Liver (tissue), 9 donors: Measurements from ENCODE around the gene TBL2. TPM values are rescaled to one million over a fixed set of nuclear protein-coding genes. Genes with fewer than 3 reads are reported as not detected.
A peak's percentile ranks its signal among the peaks of the same experiment; 100 is the strongest.

ENCODE experiments used
- DNase-seq: peaks from one replicate; pipeline ENCODE4 v3.0.0-alpha.2; 2017; ENCODE audit warnings: low spot score
- H3K27ac ChIP-seq, 2 donors: one replicate each; pipeline ENCODE4 v1.7.0; 2013; ENCODE audit warnings: inconsistent platforms in 2 of 2, low read length in 2 of 2, control low read depth in 1 of 2, low read depth in 1 of 2, mild to moderate bottlenecking in 1 of 2
- H3K27me3 ChIP-seq, 4 donors: one replicate each; pipeline versions ENCODE4 v1.6.1 to v1.7.0; 2013; ENCODE audit warnings: low read length in 3 of 4, inconsistent platforms in 1 of 4, mild to moderate bottlenecking in 1 of 4, moderate library complexity in 1 of 4; ENCODE audit not compliant: control insufficient read depth in 4 of 4, insufficient read depth in 4 of 4
- H3K36me3 ChIP-seq, 4 donors: one replicate each; pipeline versions ENCODE4 v1.6.1 to v1.7.0; 2013; ENCODE audit warnings: low read length in 3 of 4, mild to moderate bottlenecking in 3 of 4, low read depth in 1 of 4, moderate library complexity in 1 of 4; ENCODE audit not compliant: control insufficient read depth in 4 of 4, insufficient read depth in 3 of 4
- H3K4me1 ChIP-seq, 4 donors: one replicate each; pipeline versions ENCODE4 v1.6.1 to v1.7.0; 2013; ENCODE audit warnings: low read length in 3 of 4, mild to moderate bottlenecking in 3 of 4, moderate library complexity in 1 of 4; ENCODE audit not compliant: control insufficient read depth in 4 of 4, insufficient read depth in 4 of 4
- H3K4me3 ChIP-seq, 3 donors: one replicate each; pipeline versions ENCODE4 v1.6.1 to v1.7.0; 2013; ENCODE audit warnings: low read length in 3 of 3, control low read depth in 1 of 3, low read depth in 1 of 3, mild to moderate bottlenecking in 1 of 3
- H3K9ac ChIP-seq, 2 donors: one replicate each; pipeline ENCODE4 v1.7.0; 2013; ENCODE audit warnings: low read length in 2 of 2, mild to moderate bottlenecking in 2 of 2, moderate library complexity in 2 of 2, control low read depth in 1 of 2, low read depth in 1 of 2
- H3K9me3 ChIP-seq, 4 donors: one replicate each; pipeline versions ENCODE4 v1.6.1 to v1.7.0; 2013; ENCODE audit warnings: low read length in 3 of 4; ENCODE audit not compliant: control insufficient read depth in 4 of 4
- EGR1 ChIP-seq, 2 donors: IDR thresholded peaks; 2 replicates each; pipeline ENCODE4 v1.6.1; 2016 to 2018; ENCODE audit warnings: antibody characterized with exemption in 2 of 2, low read depth in 2 of 2
- FOXA1 ChIP-seq: IDR thresholded peaks from 2 replicates; pipeline ENCODE4 v1.6.1; 2016; ENCODE audit warnings: antibody characterized with exemption
- FOXA2 ChIP-seq: IDR thresholded peaks from 2 replicates; pipeline ENCODE4 v1.6.1; 2016; ENCODE audit warnings: antibody characterized with exemption
- GABPA ChIP-seq, 2 donors: IDR thresholded peaks in 1 of 2; conservative IDR thresholded peaks in 1 of 2; 2 replicates each; pipeline ENCODE4 v1.6.1; 2016; ENCODE audit warnings: antibody characterized with exemption in 2 of 2, mild to moderate bottlenecking in 1 of 2, moderate library complexity in 1 of 2
- HNF4A ChIP-seq, 2 donors: conservative IDR thresholded peaks; 2 replicates each; pipeline ENCODE4 v1.6.1; 2016; ENCODE audit warnings: antibody characterized with exemption in 2 of 2, mild to moderate bottlenecking in 2 of 2
- HNF4G ChIP-seq: IDR thresholded peaks from 2 replicates; pipeline ENCODE4 v1.6.1; 2016; ENCODE audit warnings: antibody characterized with exemption
- RAD21 ChIP-seq, 2 donors: IDR thresholded peaks; 2 replicates each; pipeline ENCODE4 v1.6.1; 2016; ENCODE audit warnings: antibody characterized with exemption in 2 of 2, mild to moderate bottlenecking in 2 of 2
- RXRA ChIP-seq, 2 donors: IDR thresholded peaks; 2 replicates each; pipeline ENCODE4 v1.6.1; 2017 to 2018; ENCODE audit warnings: antibody characterized with exemption in 2 of 2, mild to moderate bottlenecking in 1 of 2
- SP1 ChIP-seq: IDR thresholded peaks from 2 replicates; pipeline ENCODE4 v1.6.1; 2018; ENCODE audit warnings: antibody characterized with exemption, mild to moderate bottlenecking
- TAF1 ChIP-seq: conservative IDR thresholded peaks from 2 replicates; pipeline ENCODE4 v1.6.1; 2016; ENCODE audit warnings: antibody characterized with exemption, mild to moderate bottlenecking
- YY1 ChIP-seq: IDR thresholded peaks from 2 replicates; pipeline ENCODE4 v1.6.1; 2016; ENCODE audit warnings: antibody characterized with exemption, mild to moderate bottlenecking
- WGBS: extraction: QIAGEN DNeasy Blood & Tissue Kit; methylation state at CpG from one replicate; pipeline ENCODE4 v1.1.7; 2013; 5-methylcytosine and 5-hydroxymethylcytosine counted together
- polyA plus RNA-seq, 2 donors: library from polyadenylated mRNA; stranded (reverse) in 1 of 2; unstranded in 1 of 2; fragments of 200-250 nt in 1 of 2; fragments of >200 nt in 1 of 2; fragmentation: Nextera tagmentation in 1 of 2; extraction: Ambion mirVana in 1 of 2; gene quantifications; one replicate each; pipeline versions ENCODE4 v1.2.1 to v1.2.3, GENCODE V29; 2013 to 2015
- total RNA-seq, 2 donors: library from RNA; depleted of rRNA; stranded (reverse); fragments of >200 nt; gene quantifications; one replicate each; pipeline ENCODE4 v1.2.3, GENCODE V29; 2014
- TF ChIP-seq, protein P1 (sequence below): IDR thresholded peaks from 2 replicates; pipeline ENCODE4 v1.6.1; 2016; ENCODE audit warnings: antibody characterized with exemption, mild to moderate bottlenecking
- TF ChIP-seq, protein P2 (sequence below): IDR thresholded peaks from 2 replicates; pipeline ENCODE4 v1.6.1; 2016; ENCODE audit warnings: antibody characterized with exemption
- TF ChIP-seq, protein P3 (sequence below): fragments of 150-350 bp; IDR thresholded peaks from 2 replicates; pipeline ENCODE4 v1.5.1; 2017; ENCODE audit warnings: improper control_type of control experiment, low read depth, low read length; ENCODE audit not compliant: missing input control
- TF ChIP-seq, protein P4 (sequence below): IDR thresholded peaks from 2 replicates; pipeline ENCODE4 v1.6.1; 2016; ENCODE audit warnings: antibody characterized with exemption
- donor health status: healthy.
- donor health status: healthy.
- donor health status: healthy.
- donor health status: healthy.
- donor health status: healthy.

The TBL2 gene
- total and polyA plus RNA-seq, 4 donors = 10.9 to 36.6 (median 19.0) TPM

DNA sequence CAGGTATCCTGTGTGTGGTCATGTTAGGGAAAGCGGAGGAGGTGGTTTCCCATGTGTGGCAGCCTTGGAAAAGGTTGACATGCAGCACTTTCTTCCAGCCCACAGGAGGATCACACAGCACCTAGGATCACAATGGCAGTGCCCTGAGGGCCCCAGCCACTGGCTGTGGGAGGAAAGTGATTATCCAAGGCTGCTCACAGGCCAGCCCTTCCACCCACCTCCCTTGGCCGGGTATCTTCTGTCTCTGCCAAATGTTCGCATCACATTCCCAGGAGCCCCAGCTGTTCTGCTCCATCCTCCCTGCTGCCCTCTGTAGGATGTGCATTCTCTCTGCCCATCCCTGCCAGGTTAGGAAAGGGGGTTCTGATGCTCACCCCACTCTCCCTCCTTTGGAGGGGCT lies 48.4 kb upstream of the TBL2 start:
- no peak overlapping the region for H3K4me3 ChIP-seq
- H3K9me3 ChIP-seq = no peaks in the 10 kb centered on the region
- H3K9ac ChIP-seq = no peak overlapping the region
- WGBS = 38% methylated on average over 3 of the region's 3 CpGs
- H3K27me3 ChIP-seq = no peaks in the 10 kb centered on the region
- TF ChIP-seq RAD21 (IDR thresholded peaks at IDR 0.05) = peak; percentile 18 to 25
- TF ChIP-seq, protein P1, sequence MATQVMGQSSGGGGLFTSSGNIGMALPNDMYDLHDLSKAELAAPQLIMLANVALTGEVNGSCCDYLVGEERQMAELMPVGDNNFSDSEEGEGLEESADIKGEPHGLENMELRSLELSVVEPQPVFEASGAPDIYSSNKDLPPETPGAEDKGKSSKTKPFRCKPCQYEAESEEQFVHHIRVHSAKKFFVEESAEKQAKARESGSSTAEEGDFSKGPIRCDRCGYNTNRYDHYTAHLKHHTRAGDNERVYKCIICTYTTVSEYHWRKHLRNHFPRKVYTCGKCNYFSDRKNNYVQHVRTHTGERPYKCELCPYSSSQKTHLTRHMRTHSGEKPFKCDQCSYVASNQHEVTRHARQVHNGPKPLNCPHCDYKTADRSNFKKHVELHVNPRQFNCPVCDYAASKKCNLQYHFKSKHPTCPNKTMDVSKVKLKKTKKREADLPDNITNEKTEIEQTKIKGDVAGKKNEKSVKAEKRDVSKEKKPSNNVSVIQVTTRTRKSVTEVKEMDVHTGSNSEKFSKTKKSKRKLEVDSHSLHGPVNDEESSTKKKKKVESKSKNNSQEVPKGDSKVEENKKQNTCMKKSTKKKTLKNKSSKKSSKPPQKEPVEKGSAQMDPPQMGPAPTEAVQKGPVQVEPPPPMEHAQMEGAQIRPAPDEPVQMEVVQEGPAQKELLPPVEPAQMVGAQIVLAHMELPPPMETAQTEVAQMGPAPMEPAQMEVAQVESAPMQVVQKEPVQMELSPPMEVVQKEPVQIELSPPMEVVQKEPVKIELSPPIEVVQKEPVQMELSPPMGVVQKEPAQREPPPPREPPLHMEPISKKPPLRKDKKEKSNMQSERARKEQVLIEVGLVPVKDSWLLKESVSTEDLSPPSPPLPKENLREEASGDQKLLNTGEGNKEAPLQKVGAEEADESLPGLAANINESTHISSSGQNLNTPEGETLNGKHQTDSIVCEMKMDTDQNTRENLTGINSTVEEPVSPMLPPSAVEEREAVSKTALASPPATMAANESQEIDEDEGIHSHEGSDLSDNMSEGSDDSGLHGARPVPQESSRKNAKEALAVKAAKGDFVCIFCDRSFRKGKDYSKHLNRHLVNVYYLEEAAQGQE = no peak
- peaks cover 0 to 20% (median 6%) of the 10 kb centered on the region in 4 donors for H3K4me1 ChIP-seq
- H3K36me3 ChIP-seq = no peaks in the 10 kb centered on the region
- no peak for DNase-seq
- no peak overlapping the region for H3K27ac ChIP-seq

DNA sequence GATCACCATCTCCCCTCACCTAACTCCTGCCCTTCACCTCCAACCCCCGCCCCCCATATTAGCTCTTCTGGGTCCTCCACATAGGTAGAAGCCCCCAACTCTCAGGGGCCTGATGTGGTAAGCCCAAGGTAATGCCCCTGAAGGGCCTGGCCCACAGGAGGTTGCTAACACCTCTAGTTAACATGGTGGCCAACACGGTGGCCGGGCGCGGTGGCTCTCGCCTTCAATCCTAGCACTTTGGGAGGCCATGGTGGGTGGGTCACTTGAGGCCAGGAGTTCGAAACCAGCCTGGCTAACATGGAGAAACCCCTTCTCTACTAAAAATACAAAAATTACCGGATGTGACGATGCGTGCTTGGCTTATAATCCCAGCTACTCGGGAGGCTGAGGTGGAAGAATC lies 46.9 kb upstream of the TBL2 start:
- Histone ChIP-seq H3K27ac (no peak overlapping the region), H3K36me3 (no peaks in the 10 kb centered on the region), H3K4me1 (peaks cover 0 to 29% (median 15%) of the 10 kb centered on the region in 4 donors), H3K4me3 (no peak overlapping the region), H3K9me3 (no peaks in the 10 kb centered on the region), H3K9ac (no peak overlapping the region), H3K27me3 (no peaks in the 10 kb centered on the region)
- DNase-seq = no peak
- TF ChIP-seq FOXA1 (no peak), YY1 (no peak)
- WGBS = 95% methylated on average over 11 of the region's 11 CpGs

DNA sequence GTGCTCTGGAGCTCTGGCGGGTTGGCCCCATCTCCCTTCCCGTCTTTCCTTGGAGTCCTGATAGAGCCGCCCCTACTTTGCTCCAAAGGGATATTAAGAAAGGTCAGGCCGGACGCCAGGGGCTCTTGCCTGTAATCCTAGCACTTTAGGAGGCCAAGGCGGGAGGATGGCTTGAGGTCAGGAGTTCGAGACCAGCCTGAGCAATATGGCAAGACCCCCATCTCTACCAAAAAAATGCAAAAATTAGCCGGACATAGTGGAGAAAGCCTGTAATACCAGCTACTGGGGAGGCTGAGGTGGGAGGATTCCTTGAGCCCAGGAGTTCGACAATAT lies 46.3 kb upstream of the TBL2 start:
- no peaks in the 10 kb centered on the region for H3K9me3 ChIP-seq
- no peak overlapping the region for H3K9ac ChIP-seq
- no peaks in the 10 kb centered on the region for H3K36me3 ChIP-seq
- H3K27me3 ChIP-seq = no peaks in the 10 kb centered on the region
- H3K4me3 ChIP-seq = peak overlapping the region in 1 of 3 donors; percentile 91
- 37% methylated on average over 9 of the region's 9 CpGs for WGBS
- no peak for DNase-seq
- no peak overlapping the region for H3K27ac ChIP-seq
- peaks cover 0 to 31% (median 16%) of the 10 kb centered on the region in 4 donors for H3K4me1 ChIP-seq
- TF ChIP-seq, protein P2, sequence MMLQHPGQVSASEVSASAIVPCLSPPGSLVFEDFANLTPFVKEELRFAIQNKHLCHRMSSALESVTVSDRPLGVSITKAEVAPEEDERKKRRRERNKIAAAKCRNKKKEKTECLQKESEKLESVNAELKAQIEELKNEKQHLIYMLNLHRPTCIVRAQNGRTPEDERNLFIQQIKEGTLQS = no peak
- TF ChIP-seq HNF4A (conservative IDR thresholded peaks at IDR 0.05) = no peak
- TF ChIP-seq TAF1 = no peak

DNA sequence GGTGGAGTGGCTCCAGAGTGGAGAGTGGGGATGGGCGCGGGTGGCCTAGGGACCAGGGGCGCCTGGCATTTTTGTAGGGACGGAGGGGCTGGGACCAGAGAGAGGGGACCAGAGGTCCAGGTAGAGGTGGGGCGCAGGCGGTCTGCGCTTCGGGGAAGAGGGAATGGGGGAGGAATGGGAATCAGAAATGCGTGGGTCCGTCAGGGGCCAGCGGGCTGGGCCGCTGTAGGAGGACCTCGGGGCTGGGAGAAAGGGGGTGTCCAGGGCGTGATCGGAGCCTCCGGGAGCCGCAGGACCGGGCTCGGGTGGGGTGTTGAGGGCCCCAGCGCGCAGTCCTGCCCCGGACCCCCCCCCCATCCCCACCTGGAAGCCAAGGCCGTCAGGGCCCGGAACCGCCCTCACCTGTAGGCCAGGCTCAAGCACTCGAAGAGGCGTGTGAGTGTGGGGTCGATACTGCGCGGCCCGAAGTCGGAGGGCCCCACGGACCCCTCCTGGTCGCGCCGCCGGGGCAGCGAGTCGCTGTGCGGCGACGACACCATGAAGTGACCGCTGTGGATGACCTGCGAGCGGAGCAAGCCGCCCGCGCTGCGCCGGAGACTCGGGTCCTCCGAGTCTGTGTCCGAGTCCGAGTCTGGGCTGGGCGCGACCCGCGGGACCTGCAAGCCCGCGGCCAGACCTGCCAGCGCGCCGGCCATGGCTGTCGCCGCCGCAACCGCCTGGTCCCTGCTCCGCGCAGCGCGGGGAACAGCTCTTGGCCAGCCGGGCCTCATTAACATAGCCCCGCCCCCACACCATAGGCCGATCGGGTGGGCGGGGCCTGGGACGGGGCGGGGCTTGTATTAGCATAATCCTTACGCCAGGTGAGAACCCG lies 45.7 kb upstream of the TBL2 start, which contains the start of gene MLXIPL:
Gene MLXIPL, minus strand, starts transcription at position 725 of the 871 bp plus-strand sequence. Its CDS starts 30 bp downstream, at position 695.
- Histone ChIP-seq H3K9me3 (no peaks in the 10 kb centered on the region), H3K4me1 (peaks cover 0 to 36% (median 19%) of the 10 kb centered on the region in 4 donors), H3K27me3 (no peaks in the 10 kb centered on the region), H3K27ac (peak within 1 kb of the TSS; percentile 82 to 88), H3K9ac (peak within 1 kb of the TSS; percentile 72 to 80), H3K4me3 (peak within 1 kb of the TSS; percentile 85 to 97 (median 91)), H3K36me3 (no peaks in the 10 kb centered on the region)
- WGBS = 2% methylated on average over 80 of the region's 80 CpGs
- DNase-seq = peak; percentile 86
- TF ChIP-seq, protein P3, sequence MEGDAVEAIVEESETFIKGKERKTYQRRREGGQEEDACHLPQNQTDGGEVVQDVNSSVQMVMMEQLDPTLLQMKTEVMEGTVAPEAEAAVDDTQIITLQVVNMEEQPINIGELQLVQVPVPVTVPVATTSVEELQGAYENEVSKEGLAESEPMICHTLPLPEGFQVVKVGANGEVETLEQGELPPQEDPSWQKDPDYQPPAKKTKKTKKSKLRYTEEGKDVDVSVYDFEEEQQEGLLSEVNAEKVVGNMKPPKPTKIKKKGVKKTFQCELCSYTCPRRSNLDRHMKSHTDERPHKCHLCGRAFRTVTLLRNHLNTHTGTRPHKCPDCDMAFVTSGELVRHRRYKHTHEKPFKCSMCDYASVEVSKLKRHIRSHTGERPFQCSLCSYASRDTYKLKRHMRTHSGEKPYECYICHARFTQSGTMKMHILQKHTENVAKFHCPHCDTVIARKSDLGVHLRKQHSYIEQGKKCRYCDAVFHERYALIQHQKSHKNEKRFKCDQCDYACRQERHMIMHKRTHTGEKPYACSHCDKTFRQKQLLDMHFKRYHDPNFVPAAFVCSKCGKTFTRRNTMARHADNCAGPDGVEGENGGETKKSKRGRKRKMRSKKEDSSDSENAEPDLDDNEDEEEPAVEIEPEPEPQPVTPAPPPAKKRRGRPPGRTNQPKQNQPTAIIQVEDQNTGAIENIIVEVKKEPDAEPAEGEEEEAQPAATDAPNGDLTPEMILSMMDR = peak; percentile 6
- TF ChIP-seq FOXA2 (no peak), HNF4G (no peak), YY1 (peak; percentile 62), FOXA1 (no peak), EGR1 (IDR thresholded peaks at IDR 0.05; ENCODE audit: low read depth in 2 of 2) (no peak), GABPA (IDR thresholded peaks at IDR 0.05 in 1 of 2, conservative IDR thresholded peaks at IDR 0.05 in 1 of 2) (no peak), SP1 (peak; percentile 23), RXRA (IDR thresholded peaks at IDR 0.05) (no peak)
- TF ChIP-seq, protein P2 = no peak
- TF ChIP-seq, protein P4, sequence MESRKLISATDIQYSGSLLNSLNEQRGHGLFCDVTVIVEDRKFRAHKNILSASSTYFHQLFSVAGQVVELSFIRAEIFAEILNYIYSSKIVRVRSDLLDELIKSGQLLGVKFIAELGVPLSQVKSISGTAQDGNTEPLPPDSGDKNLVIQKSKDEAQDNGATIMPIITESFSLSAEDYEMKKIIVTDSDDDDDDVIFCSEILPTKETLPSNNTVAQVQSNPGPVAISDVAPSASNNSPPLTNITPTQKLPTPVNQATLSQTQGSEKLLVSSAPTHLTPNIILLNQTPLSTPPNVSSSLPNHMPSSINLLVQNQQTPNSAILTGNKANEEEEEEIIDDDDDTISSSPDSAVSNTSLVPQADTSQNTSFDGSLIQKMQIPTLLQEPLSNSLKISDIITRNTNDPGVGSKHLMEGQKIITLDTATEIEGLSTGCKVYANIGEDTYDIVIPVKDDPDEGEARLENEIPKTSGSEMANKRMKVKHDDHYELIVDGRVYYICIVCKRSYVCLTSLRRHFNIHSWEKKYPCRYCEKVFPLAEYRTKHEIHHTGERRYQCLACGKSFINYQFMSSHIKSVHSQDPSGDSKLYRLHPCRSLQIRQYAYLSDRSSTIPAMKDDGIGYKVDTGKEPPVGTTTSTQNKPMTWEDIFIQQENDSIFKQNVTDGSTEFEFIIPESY = no peak
